ENCODE data around the gene ZNF775.

DNA sequence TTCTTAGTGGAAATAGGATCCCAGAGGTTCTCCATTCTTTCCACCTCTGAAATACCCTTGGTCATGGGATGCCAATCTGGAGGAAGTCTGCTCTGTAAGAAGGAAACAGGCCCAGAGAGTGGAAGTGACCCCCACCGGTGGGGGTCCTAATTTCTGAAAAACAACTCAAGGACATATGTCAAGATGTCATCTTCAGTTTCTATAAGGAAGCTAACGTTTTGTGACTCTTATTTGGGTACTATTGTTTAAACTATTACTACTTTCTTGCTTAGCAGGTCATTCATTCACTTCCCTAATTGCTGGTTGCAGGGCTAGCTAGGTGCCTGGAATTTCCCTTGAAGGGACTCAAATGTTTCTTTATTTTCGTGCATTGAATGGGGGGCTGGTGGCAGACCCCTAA lies 1.9 kb upstream of the ZNF775 start:
- TF ChIP-seq ZNF384 (IDR thresholded peaks at IDR 0.05) (no peak), LEF1 (IDR thresholded peaks at IDR 0.05; ENCODE audit: borderline replicate concordance) (no peak), FOXA1 (IDR thresholded peaks at IDR 0.05) (no peak), CTBP1 (IDR thresholded peaks at IDR 0.05; ENCODE audit: borderline replicate concordance) (no peak), FOXK2 (IDR thresholded peaks at IDR 0.05) (no peak), SP1 (IDR thresholded peaks at IDR 0.05) (no peak), ARNT (IDR thresholded peaks at IDR 0.05) (no peak)
